Measurements from ENCODE around the gene MED13L. TPM values are rescaled to one million over a fixed set of nuclear protein-coding genes. Genes with fewer than 3 reads are reported as not detected.

Gene MED13L
- total and polyA plus RNA-seq, 2 of the 4 experiments (the other 2 are of a cell fraction), result 17.9 to 49.1 TPM

GRCh38 chr12:116323406-116324386 lies 46.2 kb upstream of the MED13L start (continued):
- no peak for TF ChIP-seq FOS (IDR thresholded peaks at IDR 0.05; ENCODE audit: low read depth, low read length)

GRCh38 chr12:116321913-116322312 lies 44.4 kb upstream of the MED13L start:
- POLR2A ChIA-PET (ENCODE audit: unreplicated experiment), result no interaction called here
- in situ Hi-C loops (cut with MboI; ENCODE audit: low sequenced_read_pairs) (no loop called here), intact Hi-C loops (cut with micrococcal nuclease) (no loop called here)
- TF ChIP-seq MAFK (IDR thresholded peaks at IDR 0.05; ENCODE audit: low read depth, low read length) (no peak), SMC3 (IDR thresholded peaks at IDR 0.05; ENCODE audit: low read depth, low read length) (no peak), ELK1 (IDR thresholded peaks at IDR 0.05; ENCODE audit: borderline replicate concordance, low read depth, low read length) (no peak), FOS (IDR thresholded peaks at IDR 0.05; ENCODE audit: low read depth, low read length) (no peak), CTCF (conservative IDR thresholded peaks at IDR 0.05; ENCODE audit: low read depth, low read length) (no peak), MXI1 (IDR thresholded peaks at IDR 0.05; ENCODE audit: borderline replicate concordance, low read depth, low read length) (no peak), RFX5 (IDR thresholded peaks at IDR 0.05; ENCODE audit: low read depth, low read length) (no peak), RAD21 (IDR thresholded peaks at IDR 0.05; ENCODE audit: low read length) (no peak), RCOR1 (IDR thresholded peaks at IDR 0.05; ENCODE audit: insufficient replicate concordance, low read length) (no peak), CHD1 (IDR thresholded peaks at IDR 0.05; ENCODE audit: low read depth, low read length) (no peak), POLR2A (IDR thresholded peaks at IDR 0.05; ENCODE audit: low read depth, low read length) (no peak), MAZ (IDR thresholded peaks at IDR 0.05; ENCODE audit: borderline replicate concordance, low read depth, low read length) (no peak), CEBPB (IDR thresholded peaks at IDR 0.05; ENCODE audit: low read depth, low read length) (no peak), NFE2L2 (IDR thresholded peaks at IDR 0.05; ENCODE audit: low read depth, low read length) (no peak)

More at GRCh38 chr12:116321913-116322312, 44.4 kb upstream of the MED13L start:
- H2AK9ac ChIP-seq (replicated peaks; ENCODE audit: low read depth, low read length, poor library complexity), result no peak overlapping the region
- CTCF ChIA-PET, result no interaction called here
- no peak overlapping the region for H2AFZ ChIP-seq (replicated peaks; ENCODE audit: low read length, poor library complexity)
- no peak overlapping the region for H2BK120ac ChIP-seq (ENCODE audit: low read depth, low read length)
- no peaks in the 10 kb centered on the region for H3K9me3 ChIP-seq (ENCODE audit: control insufficient read depth, insufficient read depth, low read length)
- BruUV-seq (replicated peaks), result no TSS peak
- H3K4me1 ChIP-seq (ENCODE audit: control insufficient read depth, insufficient read depth, low read length), result peaks cover 19% of the 10 kb centered on the region
- ATAC-seq (ENCODE audit: low read depth), result no peak
- no peak for DNase-seq
- dilution Hi-C loops (cut with HindIII; ENCODE audit: low sequenced_read_pairs, unreplicated experiment), result no loop called here
- H4K8ac ChIP-seq (ENCODE audit: low read depth in 2 of 2, low read length in 2 of 2), result no peak overlapping the region
- H4K91ac ChIP-seq (ENCODE audit: insufficient read depth, low read depth, low read length), result no peak overlapping the region
- H2BK20ac ChIP-seq (ENCODE audit: low read depth, low read length), result no peak overlapping the region
- no peak overlapping the region for H3K4me3 ChIP-seq (ENCODE audit: insufficient read depth, low read depth, low read length)
- H3K36me3 ChIP-seq (ENCODE audit: control insufficient read depth, insufficient read depth, low read length), result no peaks in the 10 kb centered on the region
- H2BK5ac ChIP-seq (ENCODE audit: low read depth, low read length, poor library complexity, severe bottlenecking), result no peak overlapping the region
- no peaks in the 10 kb centered on the region for H3K27me3 ChIP-seq (ENCODE audit: control insufficient read depth, insufficient read depth, low read length)
- H3K4ac ChIP-seq (ENCODE audit: low read depth, low read length), result no peak overlapping the region
- no peaks in the 10 kb centered on the region for H4K20me1 ChIP-seq (ENCODE audit: insufficient read depth, low read length)
- peaks cover 0 to 3% of the 10 kb centered on the region in 2 experiments; a peak in 1 of 4 replicates for H3K79me1 ChIP-seq (ENCODE audit: low read depth in 1 of 2, low read length in 2 of 2)
- no peak overlapping the region for H3K18ac ChIP-seq (ENCODE audit: low read depth, low read length)
- 0 out of 3 replicates have a peak overlapping the region, but pooled peaks have one; percentile 32 for H2BK15ac ChIP-seq (ENCODE audit: low read depth, low read length)
- 100% methylated on average over 1 of the region's 6 CpGs; no CpG with 5 or more reads in 1 of the 2 experiments for WGBS, 2 experiments (ENCODE audit: extremely low coverage in 2 of 2, insufficient read length in 1 of 2)
- no peak overlapping the region for H3K4me2 ChIP-seq (ENCODE audit: low read depth, low read length)
- peaks cover 19% of the 10 kb centered on the region for H3K9me1 ChIP-seq (ENCODE audit: insufficient read depth, low read length)
- no peak overlapping the region for H3K23ac ChIP-seq (ENCODE audit: low read depth, low read length)
- H3K14ac ChIP-seq (replicated peaks; ENCODE audit: low read depth, low read length), result no peak overlapping the region
- H2AK5ac ChIP-seq (ENCODE audit: low read depth, low read length), result no peak overlapping the region
- H4K5ac ChIP-seq (ENCODE audit: low read depth, low read length), result no peak overlapping the region
- H3K27ac ChIP-seq (ENCODE audit: insufficient read depth, low read length), result no peak overlapping the region
- no peak overlapping the region for H3K9ac ChIP-seq (ENCODE audit: low read depth, low read length)
- no peak overlapping the region for H3K56ac ChIP-seq (ENCODE audit: extremely low read depth, insufficient read depth, low read length)
